DMS153 treated with DMSO at 0.1 percent for 48 hours (cell line): Measurements from ENCODE around the gene UTP4.
"Not testable (repeated sequence)": the region's sequence is repeated elsewhere in the genome, so short reads cannot be mapped to it uniquely, and the experiment has no call there.

Source experiments
- DNase-seq: peaks from one replicate; lab custom pipeline; 2025; ENCODE audit not compliant: unreplicated experiment; lab: John Stamatoyannopoulos, UW

The UTP4 gene

GRCh38 chr16:69110406-69110805 lies 22.0 kb upstream of the UTP4 start:
- DNase-seq: no peak

- no peak for DNase-seq
These were observed 21.1 kb upstream of the UTP4 start for GRCh38 chr16:69111216-69111875.

GRCh38 chr16:69111876-69112230 lies 20.6 kb upstream of the UTP4 start:
- no peak for DNase-seq

- DNase-seq: no peak
These were observed 19.9 kb upstream of the UTP4 start for GRCh38 chr16:69112285-69113129.

- DNase-seq: no peak
These were observed 19.2 kb upstream of the UTP4 start for GRCh38 chr16:69113216-69113615.

GRCh38 chr16:69114346-69114975 lies 18.0 kb upstream of the UTP4 start:
- no peak for DNase-seq

- no peak for DNase-seq
These were observed 17.5 kb upstream of the UTP4 start for GRCh38 chr16:69114976-69115355.

GRCh38 chr16:69115361-69115760 lies 17.1 kb upstream of the UTP4 start:
- no peak for DNase-seq

- no peak for DNase-seq
These were observed 16.6 kb upstream of the UTP4 start for GRCh38 chr16:69115837-69116236.

- no peak for DNase-seq
These were observed 16.1 kb upstream of the UTP4 start for GRCh38 chr16:69116256-69116875.

GRCh38 chr16:69116906-69117305 lies 15.5 kb upstream of the UTP4 start:
- DNase-seq: no peak

GRCh38 chr16:69118468-69118867 lies 14.0 kb upstream of the UTP4 start:
- DNase-seq: no peak

GRCh38 chr16:69118994-69119393 lies 13.5 kb upstream of the UTP4 start:
- no peak for DNase-seq

- no peak for DNase-seq
These were observed 12.9 kb upstream of the UTP4 start for GRCh38 chr16:69119536-69119935.

GRCh38 chr16:69120096-69120664 lies 12.3 kb upstream of the UTP4 start:
- no peak for DNase-seq

GRCh38 chr16:69123910-69124309 lies 8.5 kb upstream of the UTP4 start:
- DNase-seq: peak; percentile 8

GRCh38 chr16:69124406-69124805 lies 8.0 kb upstream of the UTP4 start:
- not testable (repeated sequence) for DNase-seq

GRCh38 chr16:69124961-69125360 lies 7.5 kb upstream of the UTP4 start:
- not testable (repeated sequence) for DNase-seq

- DNase-seq: no peak
These were observed 6.2 kb upstream of the UTP4 start for GRCh38 chr16:69126221-69126620.

- DNase-seq: not testable (repeated sequence)
These were observed 5.6 kb upstream of the UTP4 start for GRCh38 chr16:69126801-69127200.

- DNase-seq: no peak
These were observed 4.4 kb upstream of the UTP4 start for GRCh38 chr16:69127966-69128510.
